Cerebellar nuclear complex (tissue), 1 donor: Measurements from ENCODE around the gene CAPN14.

Experiments
- DNase-seq, 2 experiments: peaks; one replicate each; lab custom pipeline; 2025; lab: John Stamatoyannopoulos, UW

The CAPN14 gene

GRCh38 chr2:31243053-31243452 lies 25.7 kb upstream of the CAPN14 start:
- DNase-seq = no peak

DNA sequence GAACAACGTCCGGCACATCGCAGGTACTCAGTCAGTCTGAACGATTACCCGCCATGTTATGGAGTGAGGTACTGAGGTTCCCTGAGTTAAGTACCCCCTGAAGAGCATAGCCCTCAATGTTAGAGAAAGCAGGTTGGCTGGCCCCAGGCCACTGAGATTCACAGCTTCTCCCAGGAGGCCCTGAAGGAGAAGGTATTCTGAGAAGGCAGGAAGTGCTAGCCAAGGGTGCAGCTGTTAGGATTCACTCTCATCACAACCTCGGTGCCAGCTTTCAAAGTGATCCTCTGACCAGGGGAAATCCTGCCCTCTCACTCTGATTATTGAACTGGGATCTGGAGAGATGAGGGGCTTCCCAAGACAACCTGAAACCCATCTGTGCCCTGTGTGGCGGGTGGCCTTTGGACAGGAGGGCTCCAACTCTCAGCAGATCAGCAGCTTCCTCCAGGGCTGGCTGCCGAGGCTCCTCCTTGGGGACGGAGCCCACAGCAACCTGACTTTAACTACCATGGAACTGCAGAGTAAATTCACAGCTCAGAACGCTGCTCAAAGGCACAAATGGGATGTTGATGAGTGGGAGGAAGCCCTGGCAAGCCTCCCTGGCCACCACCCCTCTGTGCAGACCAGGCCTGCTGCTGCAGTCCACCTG lies 24.4 kb upstream of the CAPN14 start:
- no peak for DNase-seq

GRCh38 chr2:31240381-31241365 lies 23.4 kb upstream of the CAPN14 start:
- DNase-seq = no peak

DNA sequence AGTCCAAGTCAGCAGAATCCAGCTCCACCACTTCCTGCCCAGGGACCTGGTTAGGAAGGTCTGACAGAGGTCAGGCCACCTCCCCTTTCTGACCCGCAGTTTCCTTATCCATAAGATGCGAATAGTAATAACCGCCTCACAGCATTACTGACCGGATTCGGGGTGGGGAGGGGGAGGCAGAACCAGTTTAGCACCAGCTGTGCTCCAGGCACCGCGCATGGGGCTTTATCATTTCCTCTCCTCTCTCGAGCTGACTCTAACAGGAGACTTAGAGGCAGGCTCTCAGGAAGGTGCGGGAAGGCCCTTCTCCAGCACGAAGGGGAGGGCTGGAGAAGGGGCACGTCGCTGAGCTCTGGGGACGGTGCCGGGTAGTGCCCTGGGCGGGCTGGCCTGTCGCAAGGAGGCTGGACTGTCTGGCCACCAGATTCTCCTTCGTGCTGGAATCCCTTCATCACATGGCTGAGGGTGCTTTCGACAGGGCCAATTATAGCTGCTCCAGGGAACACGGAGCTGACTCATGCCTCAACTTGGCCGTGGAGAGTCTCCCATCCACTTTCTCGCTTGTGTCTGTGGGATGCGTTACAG lies 22.4 kb upstream of the CAPN14 start:
- DNase-seq = no peak

GRCh38 chr2:31238906-31239592 lies 21.7 kb upstream of the CAPN14 start:
- DNase-seq = no peak

- no peak for DNase-seq
Observed at GRCh38 chr2:31238126-31238905, 21.0 kb upstream of the CAPN14 start.

- DNase-seq = no peak
Observed at GRCh38 chr2:31237348-31238017, 20.2 kb upstream of the CAPN14 start.

GRCh38 chr2:31236433-31237205 lies 19.3 kb upstream of the CAPN14 start:
- no peak for DNase-seq

DNA sequence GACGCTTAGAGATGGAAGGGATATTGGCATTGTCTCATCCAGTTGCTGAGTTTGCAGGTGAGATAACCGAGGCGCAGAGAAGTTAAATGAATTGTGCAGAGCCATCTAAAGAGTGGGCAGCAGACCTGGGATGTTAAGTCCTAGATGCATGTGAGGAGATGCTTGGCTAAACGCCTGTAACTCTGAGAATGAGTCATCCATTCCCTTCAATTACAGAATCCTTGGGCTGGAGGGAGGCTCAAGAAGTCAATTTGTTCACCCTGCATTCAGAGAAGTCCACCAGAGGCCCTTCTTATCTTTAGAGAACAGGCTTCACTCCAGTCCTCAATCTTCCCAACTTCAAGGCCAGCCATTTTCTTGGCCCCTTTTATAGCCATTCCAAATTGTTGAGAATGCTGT lies 18.2 kb upstream of the CAPN14 start:
- DNase-seq = no peak

- no peak for DNase-seq
Observed at GRCh38 chr2:31234683-31235503, 17.6 kb upstream of the CAPN14 start.

GRCh38 chr2:31233741-31234682 lies 16.7 kb upstream of the CAPN14 start, which contains the start of gene EHD3:
EHD3 (plus strand) TSS chr2:31234152; CDS start chr2:31234622, 470 bp downstream.
- DNase-seq = peak; percentile 64 to 94

GRCh38 chr2:31233231-31233630 lies 15.9 kb upstream of the CAPN14 start:
- no peak for DNase-seq

GRCh38 chr2:31232586-31232985 lies 15.3 kb upstream of the CAPN14 start:
- DNase-seq = no peak

DNA sequence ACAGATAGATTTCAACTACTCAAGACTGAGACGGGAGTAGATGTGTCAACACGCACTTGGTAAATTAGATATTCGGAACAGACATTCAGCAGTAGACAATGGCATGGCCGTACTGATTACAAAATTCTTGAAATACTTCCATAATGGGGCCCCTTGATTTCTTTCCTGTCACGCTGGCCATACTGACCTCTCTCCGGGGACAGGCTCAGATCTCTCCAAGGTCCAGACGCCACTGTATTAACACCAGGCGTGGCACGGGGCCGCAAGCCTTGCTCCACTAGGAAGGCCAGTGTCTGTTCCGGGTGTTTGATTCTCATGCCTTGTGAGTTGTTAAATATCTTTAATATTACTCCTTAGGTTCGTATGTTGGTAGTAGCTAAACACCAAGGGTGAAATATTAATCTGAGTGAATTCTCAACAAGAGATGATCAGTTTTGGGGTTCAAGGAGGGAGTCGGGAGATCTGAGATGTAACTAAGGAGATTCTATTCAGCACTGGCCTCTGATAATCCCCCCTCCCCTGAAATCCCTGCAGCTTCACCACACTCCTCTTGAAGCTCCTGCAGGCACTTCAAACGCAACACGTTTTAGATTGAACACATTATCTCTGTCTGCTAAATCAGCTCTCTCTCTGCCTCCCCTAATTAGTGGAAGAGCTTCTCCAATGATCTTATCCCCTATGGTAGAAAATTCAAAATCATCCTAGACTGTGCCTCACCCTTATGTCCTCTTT lies 14.4 kb upstream of the CAPN14 start:
- DNase-seq = no peak

- DNase-seq = no peak
Observed at GRCh38 chr2:31230751-31231150, 13.4 kb upstream of the CAPN14 start.

GRCh38 chr2:31228717-31229116 lies 11.4 kb upstream of the CAPN14 start:
- no peak for DNase-seq

- DNase-seq = no peak
Observed at GRCh38 chr2:31227711-31228125, 10.4 kb upstream of the CAPN14 start.
